Measurements from ENCODE around the gene TH. TPM values are rescaled to one million over a fixed set of nuclear protein-coding genes. Genes with fewer than 3 reads are reported as not detected.

TH gene
- polyA plus RNA-seq, 1 of the 3 experiments (the other 2 are of a cell fraction) = not detected

DNA sequence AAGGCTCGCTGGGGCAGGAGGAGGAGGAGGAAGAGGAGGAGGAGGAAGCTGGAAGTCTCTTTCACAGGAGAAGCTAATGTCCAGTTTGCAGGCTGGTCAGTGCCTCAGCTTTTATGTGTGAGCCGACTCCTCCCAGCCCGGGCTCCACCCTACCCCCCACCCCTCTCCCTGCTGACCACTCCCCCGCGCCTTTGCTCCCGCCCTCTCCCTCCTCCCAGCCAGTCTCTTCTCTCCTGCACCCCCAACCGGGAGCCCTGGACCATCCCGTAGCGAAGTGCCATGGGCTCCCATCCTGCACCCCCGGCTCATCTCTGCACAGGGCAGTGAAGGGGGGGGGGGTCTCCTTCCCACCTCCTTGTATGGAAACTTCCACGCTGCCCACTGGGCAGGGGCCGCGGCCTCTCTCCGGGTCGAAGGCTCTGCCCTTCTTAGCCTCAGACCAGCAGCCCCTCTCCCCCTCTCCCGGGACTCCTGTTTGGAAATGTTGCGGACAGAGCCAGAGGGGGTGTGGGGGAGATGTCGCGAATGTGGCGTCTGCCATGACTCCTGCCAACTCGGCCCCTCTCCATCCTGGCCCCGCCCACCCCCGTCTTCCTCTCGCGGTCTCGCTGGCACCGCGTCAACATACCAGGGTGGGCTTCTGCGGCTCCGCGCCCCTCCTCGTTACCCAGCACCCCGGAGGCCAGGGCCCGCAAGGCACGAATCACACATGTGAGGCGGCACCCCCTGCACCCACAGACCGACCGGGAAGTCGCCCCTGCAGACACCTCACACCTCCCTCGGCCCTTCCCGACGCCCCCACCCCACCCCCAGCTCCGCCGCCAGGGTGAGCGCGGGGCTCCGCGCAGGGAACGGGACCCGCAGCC lies 34.2 kb downstream of the TH start:
- peaks cover 7% of the 10 kb centered on the region for H3F3A ChIP-seq (replicated peaks; ENCODE audit: insufficient read depth)
- H3K9me2 ChIP-seq = no peaks in the 10 kb centered on the region
- H2AFZ ChIP-seq (ENCODE audit: low read depth) = no peak overlapping the region
- H3K36me3 ChIP-seq (replicated peaks in 1 of 2; ENCODE audit: control insufficient read depth in 1 of 2, insufficient read depth in 2 of 2, low read length in 1 of 2) = no peaks in the 10 kb centered on the region
- H3K79me2 ChIP-seq (ENCODE audit: insufficient read depth) = no peaks in the 10 kb centered on the region
- no peak overlapping the region for H3K4me2 ChIP-seq
- H3K27ac ChIP-seq (ENCODE audit: low read depth in 2 of 2, low read length in 1 of 2) = peak overlapping the region in 1 of 2 experiments; percentile 34; a peak in 1 of 4 replicates
- H3K9me3 ChIP-seq = no peaks in the 10 kb centered on the region
- POLR2A ChIA-PET = interaction anchor here (0.6 to 1.9 kb wide), 6 partner anchors 10 to 184 kb away, joined by 3 to 6 read pairs (median 4); no protein-coding TSS in a partner anchor
- H3K4me1 ChIP-seq (ENCODE audit: control insufficient read depth in 1 of 2, insufficient read depth in 2 of 2, low read depth in 1 of 2, low read length in 1 of 2) = peaks cover 0 to 17% of the 10 kb centered on the region in 2 experiments; a peak in 1 of 4 replicates
- peak; percentile 95 for DNase-seq
- TF ChIP-seq GABPA (IDR thresholded peaks at IDR 0.05; ENCODE audit: low read depth) (no peak), SIN3A (IDR thresholded peaks at IDR 0.05; ENCODE audit: borderline replicate concordance, low read depth, low read length) (no peak), YY1 (IDR thresholded peaks at IDR 0.05; ENCODE audit: low read depth) (no peak), EP300 (IDR thresholded peaks at IDR 0.05; ENCODE audit: borderline replicate concordance in 1 of 2, low read depth in 1 of 2, low read length in 1 of 2) (no peak), POLR2AphosphoS5 (IDR thresholded peaks at IDR 0.05; ENCODE audit: low read depth, low read length) (no peak), FOSL2 (IDR thresholded peaks at IDR 0.05; ENCODE audit: borderline replicate concordance, low read depth) (no peak), RXRA (IDR thresholded peaks at IDR 0.05; ENCODE audit: borderline replicate concordance, low read depth) (no peak), CHD2 (IDR thresholded peaks at IDR 0.05; ENCODE audit: low read length, partially characterized antibody) (no peak)
- TF ChIP-seq, protein P1, sequence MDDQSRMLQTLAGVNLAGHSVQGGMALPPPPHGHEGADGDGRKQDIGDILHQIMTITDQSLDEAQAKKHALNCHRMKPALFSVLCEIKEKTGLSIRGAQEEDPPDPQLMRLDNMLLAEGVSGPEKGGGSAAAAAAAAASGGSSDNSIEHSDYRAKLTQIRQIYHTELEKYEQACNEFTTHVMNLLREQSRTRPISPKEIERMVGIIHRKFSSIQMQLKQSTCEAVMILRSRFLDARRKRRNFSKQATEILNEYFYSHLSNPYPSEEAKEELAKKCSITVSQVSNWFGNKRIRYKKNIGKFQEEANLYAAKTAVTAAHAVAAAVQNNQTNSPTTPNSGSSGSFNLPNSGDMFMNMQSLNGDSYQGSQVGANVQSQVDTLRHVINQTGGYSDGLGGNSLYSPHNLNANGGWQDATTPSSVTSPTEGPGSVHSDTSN (IDR thresholded peaks at IDR 0.05) = no peak
- TF ChIP-seq, protein P2, sequence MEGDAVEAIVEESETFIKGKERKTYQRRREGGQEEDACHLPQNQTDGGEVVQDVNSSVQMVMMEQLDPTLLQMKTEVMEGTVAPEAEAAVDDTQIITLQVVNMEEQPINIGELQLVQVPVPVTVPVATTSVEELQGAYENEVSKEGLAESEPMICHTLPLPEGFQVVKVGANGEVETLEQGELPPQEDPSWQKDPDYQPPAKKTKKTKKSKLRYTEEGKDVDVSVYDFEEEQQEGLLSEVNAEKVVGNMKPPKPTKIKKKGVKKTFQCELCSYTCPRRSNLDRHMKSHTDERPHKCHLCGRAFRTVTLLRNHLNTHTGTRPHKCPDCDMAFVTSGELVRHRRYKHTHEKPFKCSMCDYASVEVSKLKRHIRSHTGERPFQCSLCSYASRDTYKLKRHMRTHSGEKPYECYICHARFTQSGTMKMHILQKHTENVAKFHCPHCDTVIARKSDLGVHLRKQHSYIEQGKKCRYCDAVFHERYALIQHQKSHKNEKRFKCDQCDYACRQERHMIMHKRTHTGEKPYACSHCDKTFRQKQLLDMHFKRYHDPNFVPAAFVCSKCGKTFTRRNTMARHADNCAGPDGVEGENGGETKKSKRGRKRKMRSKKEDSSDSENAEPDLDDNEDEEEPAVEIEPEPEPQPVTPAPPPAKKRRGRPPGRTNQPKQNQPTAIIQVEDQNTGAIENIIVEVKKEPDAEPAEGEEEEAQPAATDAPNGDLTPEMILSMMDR (IDR thresholded peaks at IDR 0.05) = no peak
- no peaks in the 10 kb centered on the region for H4K20me1 ChIP-seq (ENCODE audit: insufficient read depth)
- H3K9ac ChIP-seq = no peak overlapping the region
- WGBS (ENCODE audit: low lambda C conversion rate) = 4% methylated on average over 25 of the region's 50 CpGs
- CTCF ChIA-PET = interaction anchor here (0.5 to 25.3 kb wide), 7 partner anchors 12 to 824 kb away, joined by 3 to 1098 read pairs (median 3); no protein-coding TSS in a partner anchor
- H3K27me3 ChIP-seq (ENCODE audit: insufficient read depth) = peaks cover 37% of the 10 kb centered on the region
- peak overlapping the region in 1 of 2 experiments; percentile 41; a peak in 1 of 4 replicates for H3K4me3 ChIP-seq (ENCODE audit: low read depth in 2 of 2, low read length in 1 of 2)

DNA sequence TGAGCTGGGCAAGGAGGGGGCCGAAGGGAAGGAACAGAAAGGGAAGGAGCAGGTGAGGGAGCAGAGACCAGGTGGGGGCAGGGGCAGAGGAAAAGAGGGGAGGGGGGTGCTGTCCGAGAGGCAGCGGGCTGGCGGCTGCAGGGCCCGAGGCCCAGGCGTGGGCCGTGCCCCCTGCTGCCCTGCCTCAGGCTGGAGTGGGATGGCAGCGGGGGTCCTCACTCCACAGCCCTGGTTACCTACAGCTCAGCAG lies 34.7 kb downstream of the TH start:
- H3K27ac ChIP-seq (ENCODE audit: low read depth in 2 of 2, low read length in 1 of 2) = no peak overlapping the region
- peaks cover 32% of the 10 kb centered on the region for H3K27me3 ChIP-seq (ENCODE audit: insufficient read depth)
- no peaks in the 10 kb centered on the region for H3K9me2 ChIP-seq
- no peaks in the 10 kb centered on the region for H4K20me1 ChIP-seq (ENCODE audit: insufficient read depth)
- peaks cover 0 to 17% of the 10 kb centered on the region in 2 experiments; a peak in 1 of 4 replicates for H3K4me1 ChIP-seq (ENCODE audit: control insufficient read depth in 1 of 2, insufficient read depth in 2 of 2, low read depth in 1 of 2, low read length in 1 of 2)
- POLR2A ChIA-PET = interaction anchor here (0.6 to 1.9 kb wide), 4 partner anchors 10 to 99 kb away, joined by 3 to 6 read pairs (median 4); no protein-coding TSS in a partner anchor
- no peak overlapping the region for H3K9ac ChIP-seq
- H3F3A ChIP-seq (replicated peaks; ENCODE audit: insufficient read depth) = peaks cover 2% of the 10 kb centered on the region
- H3K4me3 ChIP-seq (ENCODE audit: low read depth in 2 of 2, low read length in 1 of 2) = peak overlapping the region in 1 of 2 experiments; percentile 41; a peak in 1 of 4 replicates
- whole genome bisulfite sequencing (ENCODE audit: low lambda C conversion rate) = 74% methylated on average over 7 of the region's 8 CpGs
- no peak overlapping the region for H3K4me2 ChIP-seq
- CTCF ChIA-PET = interaction anchor here (0.5 to 25.3 kb wide), 5 partner anchors 13 to 823 kb away, joined by 3 to 1098 read pairs (median 3); no protein-coding TSS in a partner anchor
- TF ChIP-seq RAD21 (IDR thresholded peaks at IDR 0.05; ENCODE audit: low read length) (no peak), NRF1 (IDR thresholded peaks at IDR 0.05; ENCODE audit: low read depth, low read length) (no peak), RCOR1 (IDR thresholded peaks at IDR 0.05; ENCODE audit: low read length) (no peak), RFX5 (IDR thresholded peaks at IDR 0.05; ENCODE audit: low read length) (no peak), TEAD4 (IDR thresholded peaks at IDR 0.05; ENCODE audit: borderline replicate concordance, insufficient read depth) (no peak)
- TF ChIP-seq, protein P1 (IDR thresholded peaks at IDR 0.05) = no peak
- H3K79me2 ChIP-seq (ENCODE audit: insufficient read depth) = no peaks in the 10 kb centered on the region
- no peaks in the 10 kb centered on the region for H3K36me3 ChIP-seq (replicated peaks in 1 of 2; ENCODE audit: control insufficient read depth in 1 of 2, insufficient read depth in 2 of 2, low read length in 1 of 2)
- H2AFZ ChIP-seq (ENCODE audit: low read depth) = no peak overlapping the region
- no peaks in the 10 kb centered on the region for H3K9me3 ChIP-seq
- no peak for DNase-seq
